CD4-positive, alpha-beta T cell treated with Interleukin-6 for 4 hours (primary cell): ENCODE data around the gene DPAGT1.
"Not testable (repeated sequence)": the region's sequence is repeated elsewhere in the genome, so short reads cannot be mapped to it uniquely, and the experiment has no call there.

ENCODE experiments used
- DNase-seq: peaks from one replicate; pipeline ENCODE4 v3.0.0-alpha.2; 2020; ENCODE audit warnings: mixed read lengths

DPAGT1 gene

DNA sequence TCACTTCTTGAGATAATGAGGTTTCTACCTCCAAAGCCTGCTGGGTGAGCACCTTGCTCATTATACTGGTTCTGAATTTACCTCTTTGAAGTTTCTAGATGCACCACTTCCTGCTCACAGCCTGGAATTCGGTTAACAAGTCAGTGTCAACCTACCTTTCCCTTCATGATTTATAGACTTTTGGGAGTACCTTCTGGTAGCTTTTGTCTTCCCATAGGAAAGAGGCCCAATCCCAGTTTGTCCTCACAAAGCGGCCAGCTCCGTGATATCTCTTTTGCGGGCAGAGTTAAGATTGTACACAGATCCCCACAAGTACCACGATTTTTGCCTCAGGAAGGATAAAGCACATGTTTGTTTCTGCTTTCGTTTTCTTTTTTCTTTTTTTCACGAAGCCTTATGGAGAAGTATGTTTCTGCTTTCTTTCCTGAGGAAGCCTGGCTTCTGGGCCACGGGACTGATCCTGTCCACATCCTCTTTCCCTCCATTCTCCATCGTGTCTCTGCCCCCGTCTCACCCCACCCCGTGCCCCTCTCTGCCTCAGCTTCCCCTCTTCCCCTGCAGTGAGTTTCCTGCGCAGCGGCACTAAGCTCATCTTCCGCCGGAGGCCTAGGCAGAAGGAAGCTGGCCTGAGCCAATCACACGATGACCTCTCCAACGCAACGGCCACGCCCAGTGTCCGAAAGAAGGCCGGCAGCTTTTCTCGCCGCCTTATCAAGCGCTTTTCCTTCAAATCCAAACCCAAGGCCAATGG is 14.0 kb upstream of the DPAGT1 start:
- peak; percentile 59 for DNase-seq

DNA sequence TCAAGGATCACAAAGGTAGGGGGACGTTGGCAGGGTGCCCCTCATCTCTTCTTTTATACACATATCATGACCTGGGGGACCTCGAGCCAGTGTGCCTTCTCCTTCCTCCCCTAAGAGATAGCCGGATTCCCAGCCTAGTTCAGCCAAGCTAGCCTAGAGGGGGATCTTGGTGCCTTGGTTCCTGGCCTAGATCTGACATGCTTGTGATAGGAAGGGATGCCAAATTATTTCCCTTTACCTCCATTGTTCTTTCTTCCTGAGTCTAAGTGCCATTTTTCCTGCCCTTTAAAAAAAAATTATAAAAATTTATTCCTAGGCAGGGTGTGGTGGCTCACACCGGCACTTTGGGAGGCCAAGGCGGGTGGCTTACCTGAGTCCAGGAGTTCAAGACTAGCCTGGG is 12.7 kb upstream of the DPAGT1 start:
- no peak for DNase-seq

DNA sequence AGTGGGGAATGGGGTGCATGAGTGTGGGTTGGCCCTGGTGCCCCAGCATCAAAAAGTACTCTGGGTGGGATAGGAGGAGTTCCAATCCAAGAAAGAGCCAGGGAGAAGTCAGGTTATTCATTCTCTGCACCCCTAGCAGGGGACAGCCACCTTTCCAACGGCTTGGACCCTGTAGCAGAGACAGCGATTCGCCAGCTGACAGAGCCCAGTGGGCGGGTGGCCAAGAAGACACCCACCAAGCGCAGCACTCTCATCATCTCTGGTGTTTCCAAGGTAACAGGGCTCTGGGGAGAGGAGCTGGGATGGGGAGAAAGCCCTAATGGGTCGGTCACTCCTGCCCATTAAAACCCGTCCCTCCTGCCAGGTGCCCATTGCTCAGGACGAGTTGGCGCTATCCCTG is 12.1 kb upstream of the DPAGT1 start:
- no peak for DNase-seq

DNA sequence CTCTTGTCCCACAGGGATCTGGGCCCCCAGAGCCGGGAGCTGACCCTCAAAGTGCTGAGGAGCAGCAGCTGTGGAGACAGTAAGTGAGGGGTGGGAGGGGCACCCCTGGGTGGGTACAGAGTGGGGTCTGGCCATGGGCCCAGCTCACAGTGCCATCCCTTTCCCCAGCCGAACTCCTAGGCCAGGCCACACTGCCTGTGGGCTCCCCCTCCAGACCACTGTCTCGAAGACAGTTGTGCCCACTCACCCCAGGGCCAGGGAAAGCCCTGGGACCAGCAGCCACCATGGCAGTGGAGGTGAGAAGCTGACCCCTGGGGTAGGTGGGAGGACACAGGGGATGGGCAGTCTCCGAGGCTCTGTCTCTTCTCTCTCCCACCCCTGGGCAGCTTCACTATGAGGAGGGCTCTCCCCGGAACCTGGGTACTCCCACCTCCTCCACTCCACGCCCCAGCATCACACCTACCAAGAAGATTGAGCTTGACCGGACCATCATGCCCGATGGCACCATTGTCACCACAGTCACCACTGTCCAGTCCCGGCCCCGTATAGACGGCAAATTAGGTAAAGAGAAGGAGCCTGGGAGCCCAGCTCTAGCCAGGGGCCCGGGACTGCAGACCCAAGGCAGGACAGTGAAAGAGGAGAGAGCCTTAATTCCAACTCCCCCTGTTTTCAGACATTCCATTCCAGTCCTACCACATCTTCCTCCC is 10.8 kb upstream of the DPAGT1 start:
- no peak for DNase-seq

DNA sequence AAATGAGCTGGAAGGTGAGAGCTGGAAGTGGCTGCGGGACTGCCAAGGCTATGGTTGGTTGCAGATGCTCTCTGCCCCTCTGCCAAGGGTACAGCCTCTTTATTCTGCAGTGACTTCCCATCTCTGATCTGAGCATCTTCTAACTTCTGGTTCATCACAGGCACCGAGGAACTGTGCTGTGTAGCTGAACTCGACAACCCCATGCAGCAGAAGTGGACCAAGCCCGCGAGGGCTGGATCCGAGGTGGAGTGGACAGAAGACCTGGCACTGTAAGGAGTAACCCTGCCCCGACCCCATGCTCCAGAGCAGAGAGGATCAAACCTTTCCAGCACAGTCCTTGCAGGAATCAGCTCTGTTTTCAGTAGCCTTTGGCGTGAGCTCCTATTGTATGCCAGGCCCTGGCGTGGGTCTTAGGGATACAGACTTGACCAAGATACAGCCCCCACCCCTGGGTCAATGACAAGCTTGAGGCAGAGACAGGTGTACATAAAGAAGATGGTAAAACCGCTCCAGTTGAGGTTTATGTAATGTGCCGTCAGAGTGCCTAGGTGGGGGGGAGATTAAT is 9.8 kb upstream of the DPAGT1 start:
- DNase-seq, result no peak

DNA sequence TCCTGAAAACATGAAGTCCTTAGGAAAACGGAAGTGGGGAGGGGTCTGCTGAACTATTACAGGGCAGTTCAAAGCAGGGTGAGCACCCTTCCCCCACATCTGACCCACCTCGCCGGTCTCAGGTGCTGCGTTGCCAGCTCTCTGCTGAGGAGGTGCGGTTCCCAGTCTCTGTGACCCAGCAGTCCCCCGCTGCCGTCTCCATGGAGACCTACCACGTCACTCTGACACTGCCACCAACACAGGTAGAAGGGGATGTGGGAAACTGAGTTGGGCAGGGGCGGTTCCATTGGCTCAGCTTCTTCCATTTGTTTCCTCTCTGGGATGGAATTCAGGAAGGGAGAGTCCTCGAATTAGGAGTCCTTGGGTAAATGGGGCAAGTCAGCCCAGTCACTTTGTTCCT is 8.8 kb upstream of the DPAGT1 start:
- DNase-seq, result no peak

DNA sequence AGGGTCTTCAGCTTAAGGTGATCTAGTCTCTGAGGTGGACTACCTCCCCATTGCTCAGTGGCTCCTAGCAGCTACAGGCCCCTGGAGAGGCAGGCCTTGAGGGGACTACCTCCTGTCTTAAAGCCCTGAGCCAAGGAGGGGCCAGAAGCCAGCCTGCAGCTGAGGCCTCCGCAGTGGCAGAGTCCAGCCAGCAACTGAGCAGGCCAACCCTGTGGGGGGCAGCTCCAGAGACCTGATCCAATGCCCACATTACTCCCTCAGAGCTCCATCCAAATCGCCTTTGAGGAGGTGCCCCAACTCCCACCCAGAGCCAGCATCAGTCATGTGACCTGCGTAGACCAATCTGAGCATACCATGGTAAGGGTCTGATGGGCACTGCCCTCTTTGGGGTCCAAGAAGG is 8.2 kb upstream of the DPAGT1 start:
- DNase-seq, result no peak

DNA sequence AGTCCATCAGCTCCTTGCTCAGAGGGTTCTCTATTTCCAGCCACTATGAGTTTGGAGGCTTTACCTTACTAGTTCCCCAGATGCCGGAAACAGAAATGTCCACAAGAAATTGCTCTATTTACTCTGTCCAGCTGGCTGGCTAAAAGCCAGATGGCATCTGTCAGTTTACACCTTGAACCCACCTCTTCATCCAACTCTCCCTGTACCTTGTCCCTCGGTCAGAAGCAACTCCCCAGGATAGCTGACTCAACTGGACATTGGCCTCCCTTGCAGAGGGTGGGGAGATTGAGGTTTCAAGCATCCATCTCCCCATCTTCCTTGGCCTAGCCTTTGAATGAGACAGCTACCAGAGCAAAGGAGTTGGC is 7.2 kb upstream of the DPAGT1 start:
- no peak for DNase-seq

DNA sequence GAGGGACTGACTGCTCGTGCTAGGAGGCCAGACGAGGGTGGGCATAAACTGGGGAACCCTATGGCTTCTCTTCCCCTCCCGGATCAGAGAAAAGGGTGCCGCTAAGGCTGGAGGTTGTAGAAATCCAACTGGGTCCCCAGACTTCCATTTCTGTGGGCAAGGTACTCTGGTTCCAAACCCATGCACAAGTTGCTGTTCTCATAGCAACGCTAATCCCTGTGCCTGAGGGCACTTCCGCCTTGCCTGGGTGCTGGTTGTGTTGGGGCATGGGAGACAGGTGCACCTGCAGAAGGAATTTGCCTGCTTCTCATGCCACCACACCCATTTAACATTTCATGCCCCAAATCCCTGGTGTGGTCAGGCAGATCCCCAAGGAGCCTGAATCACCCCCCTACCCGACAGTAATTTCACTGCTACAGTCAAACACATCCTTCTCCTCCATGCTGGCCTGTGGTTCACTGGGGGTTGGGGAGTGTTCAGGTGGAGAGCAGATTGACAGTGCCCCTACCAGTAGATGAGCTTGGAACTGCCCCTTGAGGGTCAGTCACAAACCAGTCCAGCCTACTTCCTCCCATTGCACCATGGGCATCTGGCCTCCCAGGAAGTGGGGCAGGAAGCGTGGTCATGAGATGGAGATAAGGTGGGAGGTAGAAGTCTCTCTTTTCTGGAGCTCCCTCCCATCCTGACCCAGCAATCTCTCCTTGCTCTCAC is 6.6 kb upstream of the DPAGT1 start:
- peak; percentile 56 for DNase-seq

DNA sequence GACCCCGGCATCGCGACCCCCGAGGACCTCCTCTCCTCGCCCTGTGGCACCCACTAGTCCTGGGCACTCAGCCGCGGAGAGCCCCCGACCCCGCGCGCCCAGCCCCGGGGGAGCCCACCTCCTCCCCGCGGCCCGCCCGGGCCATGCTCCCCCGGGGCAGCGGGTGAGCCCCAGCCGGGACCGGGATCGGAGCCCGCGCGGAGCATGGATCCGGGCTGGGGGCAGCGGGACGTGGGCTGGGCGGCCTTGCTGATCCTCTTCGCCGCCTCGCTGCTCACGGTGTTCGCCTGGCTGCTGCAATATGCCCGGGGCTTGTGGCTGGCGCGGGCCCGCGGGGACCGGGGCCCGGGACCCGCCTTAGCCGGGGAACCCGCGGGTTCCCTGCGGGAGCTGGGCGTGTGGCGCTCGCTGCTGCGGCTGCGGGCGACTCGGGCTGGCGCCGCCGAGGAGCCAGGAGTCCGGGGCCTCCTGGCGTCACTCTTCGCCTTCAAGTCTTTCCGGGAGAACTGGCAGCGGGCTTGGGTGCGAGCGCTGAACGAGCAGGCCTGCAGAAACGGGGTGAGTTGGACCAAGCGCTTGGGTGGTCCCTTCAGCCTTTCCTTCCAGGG is 6.0 kb upstream of the DPAGT1 start:
- DNase-seq, result peak; percentile 26

DNA sequence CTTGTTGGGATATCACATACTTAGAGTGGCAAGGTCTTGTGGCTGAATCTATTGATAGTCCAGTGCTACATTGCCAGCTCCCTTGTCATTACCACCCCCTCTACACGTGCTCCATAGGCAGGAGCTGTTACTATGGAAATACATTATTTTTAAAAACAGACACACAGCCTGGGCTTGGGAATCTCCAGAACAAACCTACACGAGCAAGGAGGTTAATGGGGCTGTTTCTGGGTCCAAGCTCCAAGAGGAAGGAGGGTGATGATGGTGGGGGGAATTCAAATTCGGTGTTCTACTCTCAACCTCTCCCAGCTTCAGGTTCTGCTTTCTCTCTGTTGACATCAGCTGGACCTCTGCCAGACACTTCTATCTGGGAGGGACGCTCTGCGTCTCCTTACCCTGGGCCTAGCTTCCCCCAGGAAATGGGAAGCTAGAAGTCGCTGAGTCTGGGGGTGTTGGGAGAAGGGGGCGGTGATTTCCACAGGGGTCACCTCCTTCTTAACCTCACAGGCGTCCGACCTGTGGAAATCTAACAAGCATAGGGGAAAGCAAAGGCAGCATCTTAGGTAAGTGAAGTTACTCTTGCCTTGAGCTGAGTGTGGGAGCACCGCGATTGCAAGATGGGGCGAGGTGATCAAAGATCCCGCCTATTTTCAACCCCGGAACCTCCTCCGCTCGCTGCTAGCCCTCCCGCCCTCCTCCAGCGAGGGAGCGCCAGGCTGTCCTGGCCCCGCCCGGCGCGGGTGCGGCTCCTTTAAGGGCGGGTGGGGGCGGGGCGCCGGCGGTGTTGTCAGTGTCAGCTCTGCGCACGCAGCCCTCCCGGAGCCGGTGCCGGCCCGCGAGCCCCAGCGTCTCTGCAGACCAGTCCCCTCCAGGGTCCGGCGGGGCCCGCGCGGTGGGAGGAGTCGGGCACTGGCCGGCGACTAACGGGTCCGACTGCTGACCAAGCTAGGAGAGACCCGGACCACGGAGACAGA is 5.2 kb upstream of the DPAGT1 start, which contains the start of gene C2CD2L:
Gene C2CD2L (plus strand): TSS at position 781 of the 974 bp plus-strand sequence. CDS start 398 bp downstream, outside the sequence.
- DNase-seq, result peak; percentile 95

DNA sequence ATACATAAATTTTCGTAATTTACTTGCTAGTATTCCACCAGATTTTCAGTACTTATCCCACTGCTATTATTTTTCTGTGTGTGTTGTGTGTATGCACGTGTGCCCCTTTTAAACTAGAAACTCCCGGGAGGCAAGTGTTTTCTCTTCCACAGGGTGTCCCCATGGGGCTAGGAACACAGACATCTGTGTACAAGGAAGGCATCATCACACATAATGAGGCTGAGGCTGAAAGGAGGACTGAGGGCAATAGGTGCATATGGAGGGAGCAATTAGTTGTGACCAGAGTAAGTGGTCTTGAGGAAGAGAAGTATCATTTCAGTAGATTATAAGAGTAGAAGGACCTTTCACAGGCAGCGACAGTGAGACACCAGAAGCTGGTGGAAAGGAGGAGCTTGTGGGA is 2.1 kb upstream of the DPAGT1 start:
- DNase-seq, result no peak

DNA sequence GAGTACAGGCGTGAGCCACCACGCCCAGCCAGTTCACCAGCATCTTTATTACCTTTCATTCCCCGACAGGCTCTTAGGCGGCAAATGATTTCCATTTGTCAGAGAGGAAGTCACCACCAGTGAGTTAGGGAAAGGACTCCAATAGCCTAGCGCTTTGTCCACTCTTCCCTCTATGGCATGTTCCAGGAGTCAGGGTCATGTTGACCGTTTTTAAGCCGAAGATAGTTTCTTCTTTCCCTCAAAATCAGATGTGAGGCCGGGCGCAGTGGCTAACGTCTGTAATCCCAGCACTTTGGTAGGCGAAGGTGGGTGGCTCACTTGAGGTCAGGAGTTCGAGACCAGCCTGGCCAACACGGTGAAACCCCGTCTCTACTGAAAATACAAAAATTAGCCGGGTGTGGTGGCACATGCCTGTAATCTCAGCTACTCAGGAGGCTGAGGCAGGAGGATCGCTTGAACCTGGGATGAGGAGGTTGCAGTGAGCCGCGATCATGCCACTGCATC is 1.6 kb upstream of the DPAGT1 start:
- DNase-seq, result not testable (repeated sequence)

DNA sequence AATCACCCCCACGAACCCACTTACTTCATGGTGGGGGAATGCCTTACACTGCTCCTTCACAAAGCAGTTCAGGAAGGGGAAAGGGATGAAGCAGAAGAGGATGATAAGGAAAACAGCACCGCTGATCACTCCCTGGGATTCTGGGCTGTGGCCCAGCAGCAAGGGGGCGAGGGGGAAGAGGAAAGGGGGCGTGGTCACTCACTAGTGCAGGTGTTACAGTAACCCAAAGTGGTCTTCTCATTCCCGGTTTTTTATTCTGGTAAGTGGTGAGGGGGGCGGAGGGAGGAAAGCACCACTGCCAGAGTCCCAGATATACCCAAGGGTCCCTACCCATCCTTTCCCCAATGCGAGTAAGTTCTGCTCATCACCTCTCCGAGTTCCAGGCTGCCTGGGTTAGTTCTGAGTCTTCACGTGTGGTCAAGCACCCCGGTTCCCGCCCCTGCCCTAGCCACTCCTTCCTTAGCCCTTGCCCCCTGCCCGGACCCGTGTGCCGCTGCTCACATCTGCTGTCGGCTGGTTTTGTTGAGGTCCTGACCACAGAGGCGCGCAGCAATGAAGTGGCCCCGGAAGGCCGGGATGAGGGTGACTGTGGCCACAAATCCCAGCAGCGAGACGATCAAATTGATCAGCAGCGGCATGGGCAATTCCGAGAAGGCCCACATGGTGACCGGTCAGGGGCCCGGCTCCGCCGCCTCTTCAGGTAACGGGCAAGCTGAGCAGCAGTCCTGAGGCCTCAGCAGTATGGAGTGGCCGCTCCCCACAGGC is 477 bp downstream of the DPAGT1 start:
- DNase-seq, result no peak

DNA sequence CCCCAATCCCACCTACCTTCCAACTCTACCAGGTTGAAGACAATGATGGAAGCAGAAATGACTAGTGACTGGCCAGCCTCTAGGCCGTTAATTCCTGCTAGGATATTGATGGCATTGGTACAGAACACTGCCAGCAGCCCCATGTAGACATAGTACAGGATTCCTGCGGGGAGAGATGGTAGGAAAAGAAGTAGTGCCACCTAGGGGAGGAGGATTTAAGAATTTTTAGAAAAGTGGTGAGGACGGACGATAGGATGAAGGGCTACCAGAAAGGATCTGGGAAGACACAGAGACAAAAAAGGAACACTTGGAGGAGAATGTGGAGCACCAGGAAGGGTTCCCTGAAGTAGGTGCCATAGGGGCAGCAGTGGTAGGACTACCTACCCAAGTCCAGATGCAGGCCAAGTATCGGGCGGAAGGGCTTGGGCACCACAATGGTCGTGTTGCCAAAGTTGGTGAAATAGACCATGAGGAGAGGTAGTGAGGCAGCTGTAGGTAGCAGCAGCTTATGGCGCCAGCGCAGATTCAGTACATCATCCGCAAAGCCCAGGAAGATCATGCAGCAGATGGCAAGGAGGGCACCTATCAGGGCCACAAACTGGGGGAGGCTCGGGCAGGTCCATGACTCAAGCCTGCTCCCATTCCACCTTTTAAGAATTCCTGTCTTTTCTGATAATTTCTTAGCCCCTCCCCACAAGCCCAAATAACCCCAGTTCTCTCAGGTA is 1.2 kb downstream of the DPAGT1 start:
- no peak for DNase-seq

DNA sequence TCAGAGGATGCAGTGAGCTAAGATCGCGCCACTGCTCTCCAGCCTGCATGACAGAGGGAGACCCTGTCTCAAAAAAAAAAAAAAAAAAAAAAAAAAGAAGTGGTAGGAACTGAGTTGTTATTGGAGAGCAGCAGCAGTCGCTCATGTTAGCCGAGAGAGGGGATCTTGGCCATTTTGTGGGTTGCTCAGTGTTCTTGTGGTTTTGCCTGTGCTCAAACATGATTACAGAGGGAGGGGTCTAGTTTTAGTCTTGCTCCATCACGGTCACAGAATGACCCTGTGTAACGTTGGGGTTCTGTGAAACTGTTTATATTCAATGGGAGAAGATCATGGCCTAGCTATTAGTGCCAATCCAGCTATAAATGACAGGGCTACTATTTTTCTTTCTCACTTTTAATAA is 1.9 kb downstream of the DPAGT1 start:
- DNase-seq, result no peak

DNA sequence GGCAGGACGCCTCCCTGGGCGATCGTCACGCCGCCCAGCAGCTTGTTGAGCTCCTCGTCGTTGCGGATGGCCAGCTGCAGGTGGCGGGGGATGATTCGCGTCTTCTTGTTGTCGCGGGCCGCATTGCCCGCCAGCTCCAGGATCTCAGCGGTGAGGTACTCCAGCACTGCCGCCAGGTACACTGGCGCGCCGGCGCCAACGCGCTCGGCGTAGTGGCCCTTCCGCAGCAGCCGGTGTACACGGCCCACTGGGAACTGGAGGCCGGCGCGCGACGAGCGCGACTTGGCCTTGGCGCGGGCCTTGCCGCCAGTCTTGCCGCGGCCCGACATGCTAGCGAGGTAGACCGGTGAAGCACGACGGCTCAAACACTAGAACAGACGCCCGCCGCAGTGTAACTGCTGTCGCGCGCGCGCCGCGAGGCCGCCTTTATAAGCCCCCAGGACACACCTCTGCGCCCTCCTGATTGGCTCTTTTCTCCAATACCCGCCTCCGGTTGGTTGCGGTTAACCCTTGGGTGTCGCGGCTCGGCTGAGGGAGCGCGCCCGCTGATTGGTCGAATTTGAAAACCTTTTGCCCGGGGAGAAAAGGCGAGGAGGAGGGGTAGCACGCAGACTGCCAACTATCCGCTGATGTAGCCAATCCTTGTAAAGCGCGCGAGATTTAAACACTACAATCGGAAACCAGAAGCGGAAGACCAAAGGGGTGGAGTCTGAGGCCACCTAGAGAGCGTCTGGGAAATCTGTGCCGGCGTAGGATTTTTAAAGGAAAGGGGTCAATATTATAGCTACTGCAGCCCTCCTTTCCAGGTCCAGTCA is 6.4 kb downstream of the DPAGT1 start:
- DNase-seq, result peak; percentile 98

DNA sequence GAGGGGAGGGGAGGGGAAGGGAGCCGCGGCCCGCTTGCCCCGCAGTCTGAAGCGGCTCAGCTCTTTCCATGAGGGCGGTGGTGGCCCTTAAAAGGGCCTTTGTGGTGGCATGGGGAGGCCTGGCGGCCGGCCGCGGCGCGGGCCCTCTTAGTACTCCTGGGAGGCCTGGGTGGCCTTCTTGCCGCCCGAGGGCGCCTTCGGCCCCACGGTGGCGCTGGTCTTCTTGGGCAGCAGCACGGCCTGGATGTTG is 6.9 kb downstream of the DPAGT1 start:
- DNase-seq, result peak; percentile 69
